ENCODE results near the gene CST9. TPM values are rescaled to one million over a fixed set of nuclear protein-coding genes. Genes with fewer than 3 reads are reported as not detected.

Gene CST9
- total and polyA plus RNA-seq, 10 of the 15 experiments (the other 5 are each of a cell fraction or from before 2014, with no cell fraction given), result not detected

- Histone ChIP-seq H3K4me1 (ENCODE audit: control insufficient read depth, insufficient read depth, low read length) (no peaks in the 10 kb centered on the region), H3K36me3 (ENCODE audit: control insufficient read depth in 2 of 2, insufficient read depth in 2 of 2, low read length in 1 of 2) (no peaks in the 10 kb centered on the region), H3K9ac (ENCODE audit: control insufficient read depth, insufficient read depth, low read length) (no peak overlapping the region), H3K4me3 (no peak overlapping the region), H3K9me3 (replicated peaks; ENCODE audit: control insufficient read depth, insufficient read depth, low read length) (no peaks in the 10 kb centered on the region), H3K4me2 (ENCODE audit: control insufficient read depth, insufficient read depth) (no peak overlapping the region; the same call in 1 of the 2 replicates), H4K20me1 (ENCODE audit: control insufficient read depth, insufficient read depth) (no peaks in the 10 kb centered on the region), H3K27ac (ENCODE audit: control insufficient read depth, insufficient read depth) (no peak overlapping the region), H3K27me3 (replicated peaks in 1 of 2; ENCODE audit: control insufficient read depth in 2 of 2, insufficient read depth in 2 of 2, low read length in 1 of 2) (no peaks in the 10 kb centered on the region), H2AFZ (ENCODE audit: control insufficient read depth, low read depth, low read length) (peak overlapping the region; percentile 28; the same call in 1 of the 2 replicates), H3K79me2 (ENCODE audit: control insufficient read depth, insufficient read depth, low read length) (no peaks in the 10 kb centered on the region)
- POLR2A ChIA-PET, result no interaction called here
- RAD21 ChIA-PET (ENCODE audit: unreplicated experiment), result interaction anchor here (1.6 to 2.3 kb wide), 2 partner anchors 164 to 165 kb away, joined by 6 to 11 read pairs; no protein-coding TSS in a partner anchor
- SMC1A ChIA-PET (ENCODE audit: uncharacterized antibody, unreplicated experiment), result interaction anchor here (0.7 to 1.4 kb wide), 4 partner anchors 14 to 257 kb away, joined by 3 to 6 read pairs (median 6); partner anchors contain the start of gene NXT1
- DNase-seq (ENCODE audit: low read depth, low spot score) (no peak), FAIRE-seq (peak; percentile 90), ATAC-seq (peak; percentile 99)
- no TSS peak for BruUV-seq (replicated peaks)
- in situ Hi-C loops (cut with MboI), result loop anchor here (5.0 kb wide), 1 partner anchor 169 kb away; the partner anchor contains the start of gene CSTL1
- CTCF ChIA-PET, result interaction anchor here (0.7 to 4.1 kb wide), 13 partner anchors 9 to 914 kb away, joined by 3 to 44 read pairs (median 3); partner anchors contain the start of genes CSTL1 and NXT1
- intact Hi-C loops (cut with micrococcal nuclease; ENCODE audit: unreplicated experiment), result loop anchor here (1.0 to 10.0 kb wide), 2 partner anchors 165 to 912 kb away; no protein-coding TSS in a partner anchor
- 6% methylated on average over 9 of the region's 9 CpGs for WGBS (ENCODE audit: insufficient coverage, insufficient replicate concordance, low lambda C conversion rate, missing lambda C conversion rate)
- TF ChIP-seq SMC3 (IDR thresholded peaks at IDR 0.05; ENCODE audit: borderline replicate concordance, low read length), result peak; percentile 97
- TF ChIP-seq MLLT1 (IDR thresholded peaks at IDR 0.05), result no peak
- TF ChIP-seq GATAD2B (conservative IDR thresholded peaks at IDR 0.05; ENCODE audit: low read depth), result no peak
- no peak for TF ChIP-seq PAX5 (IDR thresholded peaks at IDR 0.05; ENCODE audit: borderline replicate concordance, low read depth, low read length)
- TF ChIP-seq, protein P1, sequence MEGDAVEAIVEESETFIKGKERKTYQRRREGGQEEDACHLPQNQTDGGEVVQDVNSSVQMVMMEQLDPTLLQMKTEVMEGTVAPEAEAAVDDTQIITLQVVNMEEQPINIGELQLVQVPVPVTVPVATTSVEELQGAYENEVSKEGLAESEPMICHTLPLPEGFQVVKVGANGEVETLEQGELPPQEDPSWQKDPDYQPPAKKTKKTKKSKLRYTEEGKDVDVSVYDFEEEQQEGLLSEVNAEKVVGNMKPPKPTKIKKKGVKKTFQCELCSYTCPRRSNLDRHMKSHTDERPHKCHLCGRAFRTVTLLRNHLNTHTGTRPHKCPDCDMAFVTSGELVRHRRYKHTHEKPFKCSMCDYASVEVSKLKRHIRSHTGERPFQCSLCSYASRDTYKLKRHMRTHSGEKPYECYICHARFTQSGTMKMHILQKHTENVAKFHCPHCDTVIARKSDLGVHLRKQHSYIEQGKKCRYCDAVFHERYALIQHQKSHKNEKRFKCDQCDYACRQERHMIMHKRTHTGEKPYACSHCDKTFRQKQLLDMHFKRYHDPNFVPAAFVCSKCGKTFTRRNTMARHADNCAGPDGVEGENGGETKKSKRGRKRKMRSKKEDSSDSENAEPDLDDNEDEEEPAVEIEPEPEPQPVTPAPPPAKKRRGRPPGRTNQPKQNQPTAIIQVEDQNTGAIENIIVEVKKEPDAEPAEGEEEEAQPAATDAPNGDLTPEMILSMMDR (IDR thresholded peaks at IDR 0.05 in 2 of 3, conservative IDR thresholded peaks at IDR 0.05 in 1 of 3; ENCODE audit: control insufficient read depth in 2 of 3, extremely low read depth in 1 of 3, insufficient read depth in 1 of 3, low read depth in 3 of 3, low read length in 3 of 3), result peak; percentile 91 to 96 (median 91)
- TF ChIP-seq TARDBP (IDR thresholded peaks at IDR 0.05; ENCODE audit: borderline replicate concordance), result no peak
- peak; percentile 74; the same call in 1 of the 2 replicates for TF ChIP-seq YY1 (IDR thresholded peaks at IDR 0.05; ENCODE audit: low read depth, low read length)
- TF ChIP-seq NBN (IDR thresholded peaks at IDR 0.05), result no peak
- TF ChIP-seq, protein P2, sequence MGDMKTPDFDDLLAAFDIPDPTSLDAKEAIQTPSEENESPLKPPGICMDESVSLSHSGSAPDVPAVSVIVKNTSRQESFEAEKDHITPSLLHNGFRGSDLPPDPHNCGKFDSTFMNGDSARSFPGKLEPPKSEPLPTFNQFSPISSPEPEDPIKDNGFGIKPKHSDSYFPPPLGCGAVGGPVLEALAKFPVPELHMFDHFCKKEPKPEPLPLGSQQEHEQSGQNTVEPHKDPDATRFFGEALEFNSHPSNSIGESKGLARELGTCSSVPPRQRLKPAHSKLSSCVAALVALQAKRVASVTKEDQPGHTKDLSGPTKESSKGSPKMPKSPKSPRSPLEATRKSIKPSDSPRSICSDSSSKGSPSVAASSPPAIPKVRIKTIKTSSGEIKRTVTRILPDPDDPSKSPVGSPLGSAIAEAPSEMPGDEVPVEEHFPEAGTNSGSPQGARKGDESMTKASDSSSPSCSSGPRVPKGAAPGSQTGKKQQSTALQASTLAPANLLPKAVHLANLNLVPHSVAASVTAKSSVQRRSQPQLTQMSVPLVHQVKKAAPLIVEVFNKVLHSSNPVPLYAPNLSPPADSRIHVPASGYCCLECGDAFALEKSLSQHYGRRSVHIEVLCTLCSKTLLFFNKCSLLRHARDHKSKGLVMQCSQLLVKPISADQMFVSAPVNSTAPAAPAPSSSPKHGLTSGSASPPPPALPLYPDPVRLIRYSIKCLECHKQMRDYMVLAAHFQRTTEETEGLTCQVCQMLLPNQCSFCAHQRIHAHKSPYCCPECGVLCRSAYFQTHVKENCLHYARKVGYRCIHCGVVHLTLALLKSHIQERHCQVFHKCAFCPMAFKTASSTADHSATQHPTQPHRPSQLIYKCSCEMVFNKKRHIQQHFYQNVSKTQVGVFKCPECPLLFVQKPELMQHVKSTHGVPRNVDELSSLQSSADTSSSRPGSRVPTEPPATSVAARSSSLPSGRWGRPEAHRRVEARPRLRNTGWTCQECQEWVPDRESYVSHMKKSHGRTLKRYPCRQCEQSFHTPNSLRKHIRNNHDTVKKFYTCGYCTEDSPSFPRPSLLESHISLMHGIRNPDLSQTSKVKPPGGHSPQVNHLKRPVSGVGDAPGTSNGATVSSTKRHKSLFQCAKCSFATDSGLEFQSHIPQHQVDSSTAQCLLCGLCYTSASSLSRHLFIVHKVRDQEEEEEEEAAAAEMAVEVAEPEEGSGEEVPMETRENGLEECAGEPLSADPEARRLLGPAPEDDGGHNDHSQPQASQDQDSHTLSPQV (IDR thresholded peaks at IDR 0.05), result no peak
- no peak for TF ChIP-seq LARP7 (IDR thresholded peaks at IDR 0.05)
- TF ChIP-seq CREB1 (IDR thresholded peaks at IDR 0.05; ENCODE audit: low read depth), result no peak
- peak; percentile 87 for TF ChIP-seq RAD21 (IDR thresholded peaks at IDR 0.05; ENCODE audit: insufficient read depth, low read depth, low read length)
- TF ChIP-seq MEF2A (IDR thresholded peaks at IDR 0.05; ENCODE audit: insufficient read depth, low read depth, low read length), result no peak
- TF ChIP-seq BHLHE40 (IDR thresholded peaks at IDR 0.05; ENCODE audit: borderline replicate concordance in 1 of 2, low read depth in 2 of 2, low read length in 1 of 2), result 0 out of 4 replicates have a peak, but pooled peaks of 1 of the 2 experiments have one; percentile 11
- TF ChIP-seq NR2C2 (IDR thresholded peaks at IDR 0.05; ENCODE audit: borderline replicate concordance, control insufficient read depth, insufficient read length, low read depth), result no peak
These were observed 934 bp upstream of the CST9 start for GRCh38 chr20:23606652-23607049.
